ENCODE data around the gene SERPINF2. TPM values are rescaled to one million over a fixed set of nuclear protein-coding genes. Genes with fewer than 3 reads are reported as not detected.
"Not testable (repeated sequence)": the region's sequence is repeated elsewhere in the genome, so short reads cannot be mapped to it uniquely, and the experiment has no call there.

The SERPINF2 gene
- total and polyA plus RNA-seq, 4 donors = 13.7 to 78.9 (median 58.0) TPM

DNA sequence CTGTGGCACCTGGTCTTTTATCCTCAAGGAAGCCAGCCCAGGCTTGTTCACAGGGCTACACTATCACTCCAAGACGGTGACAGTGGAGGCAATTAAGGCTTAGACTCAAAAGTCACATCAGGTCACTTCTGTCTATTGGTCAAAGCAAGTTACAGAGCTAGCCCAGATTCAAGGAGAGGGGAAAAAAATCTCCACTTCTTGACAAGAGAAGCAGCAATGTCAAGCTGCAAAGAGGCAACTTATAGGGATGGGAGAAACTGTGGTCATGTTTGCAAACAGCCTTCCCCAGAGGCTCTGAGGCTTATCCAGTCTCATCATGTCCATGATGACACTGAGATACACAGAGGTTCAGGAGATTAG is 50.8 kb downstream of the SERPINF2 start:
- Histone ChIP-seq H3K4me3 (no peak overlapping the region), H3K36me3 (ENCODE audit: control insufficient read depth in 4 of 4, insufficient read depth in 4 of 4, low read length in 4 of 4) (peaks cover 0 to 3% (median 0%) of the 10 kb centered on the region in 4 donors), H3K9me3 (ENCODE audit: control insufficient read depth in 4 of 4, insufficient read depth in 3 of 4, low read length in 3 of 4) (no peaks in the 10 kb centered on the region), H3K27ac (ENCODE audit: low read depth in 1 of 2, low read length in 1 of 2) (no peak overlapping the region), H3K27me3 (ENCODE audit: control insufficient read depth in 3 of 3, insufficient read depth in 3 of 3, low read length in 2 of 3) (no peaks in the 10 kb centered on the region), H3K9ac (ENCODE audit: insufficient read depth in 1 of 2, low read length in 2 of 2) (no peak overlapping the region), H3K4me1 (ENCODE audit: control insufficient read depth in 5 of 5, insufficient read depth in 5 of 5, low read length in 5 of 5) (no peaks in the 10 kb centered on the region)
- ATAC-seq (ENCODE audit: insufficient read depth, low FRiP score) (no peak), DNase-seq (no peak)
- no peak for TF ChIP-seq CTCF (IDR thresholded peaks at IDR 0.05; ENCODE audit: control extremely low read depth, extremely low read depth)
- WGBS, 2 donors = 86 to 92% methylated on average over 1 of the region's 1 CpG

DNA sequence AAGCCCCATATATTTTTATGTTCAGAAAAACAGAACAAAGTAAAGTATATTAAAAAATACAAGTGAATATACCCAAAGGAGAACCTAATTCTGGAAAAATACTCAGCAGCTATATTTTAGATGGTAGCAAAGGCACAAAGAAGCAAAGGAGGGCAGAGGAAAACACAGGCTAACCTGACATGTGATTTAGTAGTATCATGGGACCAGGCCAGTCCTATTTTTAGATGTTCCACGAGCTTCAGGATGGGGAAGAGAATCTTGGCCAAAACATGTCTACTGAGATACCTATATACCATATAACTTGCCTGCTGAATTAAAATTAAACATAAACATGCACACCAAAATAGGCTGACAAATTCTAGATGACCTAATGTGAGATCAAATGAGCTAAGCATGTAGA is 54.1 kb downstream of the SERPINF2 start:
- no peak overlapping the region for H3K9ac ChIP-seq (ENCODE audit: insufficient read depth in 1 of 2, low read length in 2 of 2)
- H3K4me3 ChIP-seq = no peak overlapping the region
- WGBS, 2 donors = 14 to 18% methylated on average over 1 of the region's 1 CpG
- ATAC-seq (ENCODE audit: insufficient read depth, low FRiP score) (no peak), DNase-seq (no peak)
- no peak for TF ChIP-seq CTCF (IDR thresholded peaks at IDR 0.05; ENCODE audit: control extremely low read depth, extremely low read depth)
- peaks cover 0 to 12% (median 5%) of the 10 kb centered on the region in 4 donors for H3K36me3 ChIP-seq (ENCODE audit: control insufficient read depth in 4 of 4, insufficient read depth in 4 of 4, low read length in 4 of 4)
- no peaks in the 10 kb centered on the region for H3K4me1 ChIP-seq (ENCODE audit: control insufficient read depth in 5 of 5, insufficient read depth in 5 of 5, low read length in 5 of 5)
- H3K27ac ChIP-seq (ENCODE audit: low read depth in 1 of 2, low read length in 1 of 2) = peak overlapping the region in 1 of 2 donors; percentile 47
- no peaks in the 10 kb centered on the region for H3K27me3 ChIP-seq (ENCODE audit: control insufficient read depth in 3 of 3, insufficient read depth in 3 of 3, low read length in 2 of 3)
- no peaks in the 10 kb centered on the region for H3K9me3 ChIP-seq (ENCODE audit: control insufficient read depth in 4 of 4, insufficient read depth in 3 of 4, low read length in 3 of 4)

GRCh38 chr17:1797323-1797722 is 54.7 kb downstream of the SERPINF2 start:
- TF ChIP-seq CTCF (IDR thresholded peaks at IDR 0.05; ENCODE audit: control extremely low read depth, extremely low read depth) = no peak
- ATAC-seq (ENCODE audit: insufficient read depth, low FRiP score) (no peak), DNase-seq (no peak)
- peaks cover 0 to 12% (median 5%) of the 10 kb centered on the region in 4 donors for H3K36me3 ChIP-seq (ENCODE audit: control insufficient read depth in 4 of 4, insufficient read depth in 4 of 4, low read length in 4 of 4)
- H3K4me1 ChIP-seq (ENCODE audit: control insufficient read depth in 5 of 5, insufficient read depth in 5 of 5, low read length in 5 of 5) = no peaks in the 10 kb centered on the region
- no peak overlapping the region for H3K4me3 ChIP-seq
- H3K27me3 ChIP-seq (ENCODE audit: control insufficient read depth in 3 of 3, insufficient read depth in 3 of 3, low read length in 2 of 3) = no peaks in the 10 kb centered on the region
- H3K27ac ChIP-seq (ENCODE audit: low read depth in 1 of 2, low read length in 1 of 2) = peak overlapping the region in 1 of 2 donors; percentile 47
- 78 to 83% methylated on average over 3 of the region's 3 CpGs for WGBS, 2 donors
- no peak overlapping the region for H3K9ac ChIP-seq (ENCODE audit: insufficient read depth in 1 of 2, low read length in 2 of 2)
- no peaks in the 10 kb centered on the region for H3K9me3 ChIP-seq (ENCODE audit: control insufficient read depth in 4 of 4, insufficient read depth in 3 of 4, low read length in 3 of 4)

DNA sequence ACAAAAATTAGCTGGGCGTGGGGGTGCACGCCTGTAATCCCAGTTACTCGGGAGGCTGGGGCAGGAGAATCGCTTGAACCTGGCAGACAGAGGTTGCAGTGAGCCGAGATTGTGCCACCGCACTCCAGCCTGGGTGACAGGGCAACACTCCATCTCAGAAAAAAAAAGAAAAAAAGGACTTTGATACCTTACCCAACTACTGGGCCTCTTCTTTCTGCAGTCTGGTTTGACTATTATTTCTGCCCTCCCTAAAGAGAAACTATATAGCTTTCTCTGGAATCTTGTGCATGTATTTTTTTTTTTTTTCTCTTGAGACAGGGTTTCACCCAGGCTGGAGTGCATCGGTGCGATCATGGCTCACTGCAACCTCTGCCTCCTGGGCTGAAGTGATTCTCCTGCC is 55.2 kb downstream of the SERPINF2 start:
- not testable (repeated sequence) for ATAC-seq (ENCODE audit: insufficient read depth, low FRiP score); H3K4me3 ChIP-seq; H3K27ac ChIP-seq (ENCODE audit: low read depth in 1 of 2, low read length in 1 of 2); H3K9ac ChIP-seq (ENCODE audit: insufficient read depth in 1 of 2, low read length in 2 of 2); H3K27me3 ChIP-seq (ENCODE audit: control insufficient read depth in 3 of 3, insufficient read depth in 3 of 3, low read length in 2 of 3); H3K4me1 ChIP-seq (ENCODE audit: control insufficient read depth in 5 of 5, insufficient read depth in 5 of 5, low read length in 5 of 5); H3K9me3 ChIP-seq (ENCODE audit: control insufficient read depth in 4 of 4, insufficient read depth in 3 of 4, low read length in 3 of 4); DNase-seq
- WGBS, 2 donors = 96 to 97% methylated on average over 8 of the region's 8 CpGs
- H3K36me3 ChIP-seq (ENCODE audit: control insufficient read depth in 4 of 4, insufficient read depth in 4 of 4, low read length in 4 of 4) = peaks cover 0 to 12% (median 5%) of the 10 kb centered on the region in 4 donors
